Cortex of kidney (tissue), 1 donor: ENCODE measurements around the gene BPHL.
"Not testable (repeated sequence)": the region's sequence is repeated elsewhere in the genome, so short reads cannot be mapped to it uniquely, and the experiment has no call there.

ENCODE experiments used
- DNase-seq: peaks from one replicate; lab custom pipeline; 2025; lab: John Stamatoyannopoulos, UW

BPHL gene

DNA sequence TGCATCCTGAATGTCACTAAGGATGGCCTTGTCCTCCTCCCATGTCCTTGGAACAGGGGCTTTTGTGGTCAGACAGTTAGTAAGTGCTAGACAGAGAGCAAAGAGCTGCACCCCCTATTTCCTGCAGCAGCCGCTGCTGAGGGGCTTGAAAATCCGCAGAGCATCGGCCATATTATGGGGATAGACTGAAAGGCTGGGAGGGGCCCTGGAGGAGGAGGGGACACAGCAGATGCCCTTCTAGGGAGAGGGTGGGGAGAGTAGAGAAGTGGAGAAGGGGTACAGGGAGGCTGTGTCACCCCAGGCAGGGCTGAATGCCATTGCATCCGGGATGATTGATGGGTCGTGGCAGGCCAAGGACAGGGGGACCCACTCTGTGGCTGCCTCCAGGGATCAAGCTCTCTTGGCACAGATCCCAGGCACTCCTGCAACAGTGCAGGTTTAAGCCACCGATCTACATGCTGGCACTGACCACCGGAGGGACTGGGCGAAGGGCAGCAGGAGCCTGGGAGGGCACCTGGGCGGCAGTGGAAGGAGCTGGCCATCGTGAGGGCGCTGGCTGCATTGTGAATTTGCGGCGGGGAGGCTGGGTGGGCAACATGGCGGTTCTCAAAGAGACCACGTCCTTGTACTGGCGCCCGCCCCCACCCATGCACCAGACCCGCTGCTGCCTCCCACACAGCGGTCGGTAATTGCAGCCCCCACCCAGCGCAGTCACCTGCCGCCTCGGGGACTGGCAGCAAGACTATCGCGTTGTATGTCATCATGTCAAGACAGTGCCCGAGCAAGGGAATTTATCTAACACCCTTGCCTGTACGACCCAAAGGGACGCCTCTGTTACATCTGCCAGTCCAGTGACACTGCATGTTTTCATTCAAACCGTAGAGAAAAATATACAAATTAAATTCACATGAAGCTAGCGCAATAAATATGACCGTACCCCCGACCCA lies 37.9 kb downstream of the BPHL start:
- DNase-seq = not testable (repeated sequence)

DNA sequence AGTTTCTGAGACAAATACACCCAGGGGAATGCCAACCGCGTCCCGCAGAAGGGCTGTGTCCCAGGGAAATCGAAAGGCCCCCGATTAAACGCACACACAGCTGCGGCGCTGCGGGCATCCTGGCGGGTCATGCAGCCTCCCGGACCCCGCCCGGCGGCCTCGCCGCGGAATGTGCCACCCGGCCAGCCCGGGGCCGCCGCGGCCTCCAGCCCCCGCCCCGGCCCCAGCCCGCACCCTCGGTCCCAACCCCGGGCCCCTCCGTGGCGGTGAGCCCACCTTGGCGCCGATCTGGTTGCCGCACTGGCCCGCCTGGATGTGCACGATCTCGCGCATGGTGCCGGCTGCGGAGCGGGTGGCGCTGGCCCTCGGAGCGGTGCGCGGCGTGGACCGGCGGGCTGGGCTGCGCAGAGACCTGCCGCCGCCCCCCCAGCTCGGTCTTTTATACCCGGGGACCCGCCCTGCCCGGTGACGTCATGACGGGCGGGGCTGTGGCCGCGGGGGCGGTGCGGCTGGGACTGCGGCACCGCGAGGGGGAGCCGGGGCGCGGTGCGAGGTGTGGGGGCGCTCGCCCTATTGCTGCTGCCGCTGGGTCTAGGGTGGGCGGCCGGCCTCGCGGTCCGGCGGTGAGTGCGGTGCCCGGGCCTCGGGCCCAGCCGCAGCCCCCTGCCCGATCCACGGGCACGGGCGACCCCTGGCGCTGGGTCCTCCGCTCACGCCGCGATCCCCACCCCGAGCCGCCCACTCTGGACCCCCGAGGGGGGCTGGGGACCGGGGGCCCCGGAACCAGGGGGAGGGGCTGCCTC lies 38.8 kb downstream of the BPHL start, which contains the start of gene TUBB2A:
Gene TUBB2A (minus strand): TSS at position 414 of the 803 bp plus-strand sequence. CDS start 81 bp downstream, at position 333.
- DNase-seq = no peak

DNA sequence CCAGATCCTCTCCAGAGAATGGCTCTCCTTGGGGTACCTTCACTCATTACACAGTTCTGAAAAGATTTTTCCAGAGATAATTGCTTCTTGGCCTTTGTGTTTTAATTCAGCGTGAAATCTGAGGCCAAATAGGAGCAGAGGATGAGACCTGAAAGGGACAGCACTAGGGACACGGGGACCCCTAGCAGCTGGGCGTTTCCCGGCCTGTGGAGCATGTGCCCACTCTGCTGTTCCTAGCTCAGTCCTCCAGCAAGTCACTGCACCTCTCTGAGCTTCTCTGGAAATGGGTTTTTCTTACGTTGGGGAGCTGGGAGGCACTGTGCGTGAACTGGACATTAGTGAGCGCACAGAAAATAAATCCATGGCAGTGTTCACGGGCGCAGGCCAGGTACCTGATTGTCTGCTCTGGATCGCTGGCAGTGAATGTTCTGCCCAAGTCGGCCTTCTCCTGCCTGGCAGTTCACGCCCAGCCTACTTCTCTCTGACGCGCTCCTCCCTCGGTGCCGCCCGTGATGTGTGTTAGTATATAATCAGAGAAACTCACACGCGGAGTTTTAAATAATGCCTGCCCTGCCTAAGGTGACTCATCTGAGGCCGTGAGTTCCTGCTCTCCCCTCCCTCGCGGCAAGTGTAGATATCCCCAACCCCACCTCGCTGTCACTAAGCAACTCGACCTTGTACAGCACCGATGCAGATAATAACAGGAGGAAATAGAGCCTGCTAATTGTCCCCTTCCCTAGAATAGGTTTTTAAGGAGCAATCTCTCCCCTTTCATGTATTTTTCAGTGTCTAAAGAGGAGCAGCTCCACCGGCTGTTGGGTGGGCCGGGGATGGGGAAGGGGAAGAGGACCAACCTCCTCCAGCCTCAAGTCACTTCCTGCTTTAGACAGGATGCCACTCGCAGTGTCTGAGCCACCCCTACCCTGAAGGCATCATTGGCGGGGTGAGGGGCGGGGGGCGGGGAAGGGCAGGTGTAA lies 41.6 kb downstream of the BPHL start:
- no peak for DNase-seq

DNA sequence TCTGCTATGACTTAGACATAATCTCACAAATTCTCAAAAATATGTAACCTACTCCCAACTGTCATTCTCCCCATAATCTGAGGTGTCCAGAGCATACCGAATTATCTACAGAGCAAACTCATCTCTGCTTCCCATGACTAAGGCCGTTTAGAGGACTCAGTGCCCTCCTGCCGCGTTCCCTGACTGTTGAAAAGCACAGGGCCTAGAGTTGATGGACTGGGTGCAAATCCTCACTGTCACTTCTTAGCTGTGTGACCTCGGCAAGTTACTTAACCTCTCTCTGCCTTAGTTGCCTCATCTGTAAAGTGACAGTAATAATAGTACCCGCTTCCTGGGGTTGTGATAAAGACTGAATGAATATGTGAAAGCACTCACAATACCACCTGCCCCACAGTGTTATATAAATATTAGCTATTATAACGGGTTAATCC lies 43.6 kb downstream of the BPHL start:
- DNase-seq = no peak

DNA sequence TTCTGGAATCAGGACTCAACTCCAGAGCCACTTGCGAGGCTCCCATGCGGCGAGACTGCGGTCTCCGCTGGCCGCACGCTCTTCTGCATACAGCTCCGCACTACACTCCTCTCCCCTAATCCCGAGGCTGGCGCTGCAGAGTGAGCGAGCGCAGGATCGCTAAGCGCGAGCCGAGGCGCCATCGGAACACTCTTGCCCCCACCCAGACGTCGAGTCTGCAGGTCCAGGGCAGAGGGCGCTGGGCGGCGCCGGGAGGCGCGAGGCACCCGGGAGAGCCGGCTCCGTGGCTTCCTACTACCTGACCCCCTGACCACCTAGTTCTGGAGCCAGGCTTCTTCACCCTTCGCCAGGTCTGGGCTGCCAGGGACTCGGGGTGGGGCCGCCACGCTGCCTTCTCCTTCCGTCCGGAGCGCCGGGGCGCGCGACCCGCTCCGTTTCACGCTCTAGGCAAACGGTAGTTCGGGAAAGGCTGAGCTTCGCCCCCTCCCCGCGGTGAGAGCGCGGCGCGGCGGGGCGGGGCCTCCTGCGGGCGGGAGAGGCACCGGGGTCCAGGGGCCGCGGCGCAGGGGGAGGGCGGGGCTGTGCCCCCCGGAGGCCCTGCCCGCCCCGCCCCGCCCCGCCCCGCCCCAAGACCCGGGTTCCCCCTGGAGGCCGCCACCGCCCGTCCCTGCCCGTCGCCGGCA lies 44.2 kb downstream of the BPHL start:
- no peak for DNase-seq

DNA sequence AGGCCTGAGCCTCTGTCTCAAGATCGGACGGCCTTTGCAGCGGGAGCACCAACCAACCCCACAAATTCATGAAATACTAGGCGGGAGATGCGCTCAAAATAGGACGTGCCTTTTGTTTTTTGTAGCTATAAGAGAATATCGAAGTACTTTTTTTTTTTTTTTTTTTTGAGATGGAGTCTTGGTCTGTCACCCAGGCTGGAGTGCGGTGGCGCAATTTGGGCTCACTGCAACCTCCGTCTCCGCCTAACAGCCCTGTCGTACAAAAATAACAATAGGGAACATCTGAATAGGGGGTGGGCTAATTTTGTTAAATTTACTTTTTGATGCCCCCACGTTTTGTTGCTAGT lies 44.7 kb downstream of the BPHL start:
- no peak for DNase-seq

DNA sequence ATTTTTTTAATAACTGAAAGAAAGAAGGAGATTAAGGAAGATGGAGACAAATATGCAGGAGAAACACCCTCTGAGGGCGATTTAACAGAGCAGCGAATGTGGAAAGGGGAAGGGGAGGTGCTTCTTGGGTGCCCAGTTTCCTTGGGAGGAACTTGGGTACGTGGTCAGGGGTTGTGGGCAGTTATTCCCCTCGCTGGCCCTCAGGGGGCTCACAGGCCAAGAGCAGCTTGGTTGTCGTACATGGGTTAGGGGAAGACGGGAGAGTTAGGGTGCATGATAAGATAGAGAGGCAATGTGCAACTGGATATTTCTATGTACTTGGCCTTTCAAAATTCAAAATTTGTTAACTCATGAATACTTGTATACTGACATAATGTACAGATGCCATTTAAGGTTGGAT lies 45.9 kb downstream of the BPHL start:
- no peak for DNase-seq

DNA sequence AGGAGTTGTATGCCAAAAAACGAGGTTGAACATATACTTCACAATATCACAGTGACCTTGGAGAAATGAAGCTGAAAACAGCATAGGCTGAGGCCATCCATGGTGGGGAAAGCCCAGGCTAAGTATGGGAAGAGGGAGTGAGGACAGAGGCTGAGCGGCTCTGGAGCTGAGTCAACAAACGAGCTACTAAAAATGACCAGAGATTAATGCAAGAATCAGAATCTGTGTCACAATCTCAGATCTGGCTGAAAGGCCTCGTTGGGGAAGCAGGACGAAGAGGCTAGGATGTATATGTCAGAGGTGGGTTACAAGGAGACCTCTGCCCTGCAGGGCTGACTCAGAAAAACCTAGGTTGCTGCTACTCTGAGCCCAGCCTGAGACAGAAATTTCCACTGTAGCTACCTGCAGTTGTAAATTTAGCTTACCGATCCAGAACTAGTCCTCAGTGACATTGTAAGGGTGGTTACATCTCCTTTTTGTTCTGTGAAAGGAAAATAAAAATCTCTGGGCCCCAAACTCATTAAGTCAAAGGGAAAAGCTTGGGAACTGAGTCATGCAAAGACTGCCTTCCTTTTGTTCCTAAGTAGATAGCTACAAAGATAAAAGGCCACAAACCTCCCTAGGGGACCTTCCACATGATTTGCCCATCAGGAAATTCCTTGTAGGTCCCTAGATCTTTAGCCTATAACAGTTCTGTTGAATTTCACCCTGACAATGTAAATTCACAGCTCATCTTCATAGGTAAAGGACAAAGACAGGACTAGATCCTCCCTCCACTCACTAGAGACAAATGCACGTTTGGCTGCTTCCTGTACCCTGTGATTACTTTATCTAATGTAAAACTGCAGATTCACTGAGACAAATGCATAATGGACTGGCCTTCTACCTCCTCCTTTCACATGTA lies 47.4 kb downstream of the BPHL start:
- DNase-seq = no peak

DNA sequence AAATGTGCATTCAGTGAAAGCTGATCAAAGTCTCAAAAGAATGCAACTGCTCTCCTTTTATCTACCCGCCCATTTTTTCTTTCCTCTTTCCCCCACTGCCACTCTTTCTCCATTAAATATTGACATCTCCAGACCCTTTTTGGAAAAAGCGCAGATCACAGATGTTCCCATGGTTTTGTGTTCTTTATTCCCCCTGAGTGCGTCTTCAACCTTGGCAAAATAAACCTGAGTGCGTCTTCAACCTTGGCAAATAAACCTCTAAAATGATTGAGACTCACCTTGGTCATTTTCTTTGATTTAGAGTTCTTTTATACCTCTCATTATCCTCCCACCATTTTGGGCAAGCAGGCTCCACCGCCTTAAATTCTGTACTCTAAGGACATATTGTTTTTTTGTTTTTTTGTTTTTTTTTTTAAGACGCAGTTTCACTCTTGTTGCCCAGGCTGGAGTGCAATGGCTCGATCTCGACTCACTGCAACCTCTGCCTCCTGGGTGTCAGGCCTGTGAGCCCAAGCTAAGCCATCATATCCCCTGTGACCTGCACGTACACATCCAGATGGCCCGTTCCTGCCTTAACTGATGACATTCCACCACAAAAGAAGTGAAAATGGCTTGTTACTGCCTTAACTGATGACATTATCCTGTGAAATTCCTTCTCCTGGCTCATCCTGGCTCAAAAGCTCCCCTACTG lies 48.2 kb downstream of the BPHL start:
- DNase-seq = not testable (repeated sequence)

DNA sequence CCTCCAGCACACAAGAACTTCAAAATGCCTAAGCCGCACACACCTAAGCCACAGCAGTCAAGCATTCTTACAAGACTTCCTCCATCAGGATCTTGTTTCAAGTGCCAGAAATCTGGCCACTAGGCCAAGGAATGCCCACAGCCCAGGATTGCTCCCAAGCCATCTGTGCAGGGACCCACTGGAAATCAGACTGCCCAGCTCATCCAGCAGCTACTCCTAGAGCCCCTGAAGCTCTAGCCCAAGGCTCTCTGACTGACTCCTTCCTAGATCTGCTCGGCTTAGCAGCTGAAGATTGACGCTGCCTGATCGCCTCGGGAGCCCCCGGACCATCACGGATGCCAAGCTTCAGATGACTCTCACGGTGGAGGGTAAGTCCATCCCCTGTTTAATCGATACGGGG lies 49.5 kb downstream of the BPHL start:
- DNase-seq = not testable (repeated sequence)

DNA sequence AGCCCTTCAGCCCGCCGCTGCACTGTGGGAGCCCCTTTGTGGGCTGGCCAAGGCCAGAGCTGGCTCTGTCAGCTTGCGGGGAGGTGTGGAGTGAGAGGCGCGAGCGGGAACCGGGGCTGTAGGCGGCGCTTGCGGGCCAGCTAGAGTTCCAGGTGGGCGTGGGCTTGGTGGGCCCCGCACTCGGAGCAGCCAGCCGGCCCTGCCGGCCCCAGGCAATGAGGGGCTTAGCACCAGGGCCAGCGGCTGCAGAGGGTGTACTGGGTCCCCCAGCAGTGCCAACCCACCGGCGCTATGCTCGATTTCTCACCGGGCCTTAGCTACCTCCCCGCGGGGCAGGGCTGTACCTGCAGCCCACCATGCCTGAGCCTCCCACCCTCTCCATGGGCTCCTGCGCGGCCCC lies 52.2 kb downstream of the BPHL start:
- not testable (repeated sequence) for DNase-seq

DNA sequence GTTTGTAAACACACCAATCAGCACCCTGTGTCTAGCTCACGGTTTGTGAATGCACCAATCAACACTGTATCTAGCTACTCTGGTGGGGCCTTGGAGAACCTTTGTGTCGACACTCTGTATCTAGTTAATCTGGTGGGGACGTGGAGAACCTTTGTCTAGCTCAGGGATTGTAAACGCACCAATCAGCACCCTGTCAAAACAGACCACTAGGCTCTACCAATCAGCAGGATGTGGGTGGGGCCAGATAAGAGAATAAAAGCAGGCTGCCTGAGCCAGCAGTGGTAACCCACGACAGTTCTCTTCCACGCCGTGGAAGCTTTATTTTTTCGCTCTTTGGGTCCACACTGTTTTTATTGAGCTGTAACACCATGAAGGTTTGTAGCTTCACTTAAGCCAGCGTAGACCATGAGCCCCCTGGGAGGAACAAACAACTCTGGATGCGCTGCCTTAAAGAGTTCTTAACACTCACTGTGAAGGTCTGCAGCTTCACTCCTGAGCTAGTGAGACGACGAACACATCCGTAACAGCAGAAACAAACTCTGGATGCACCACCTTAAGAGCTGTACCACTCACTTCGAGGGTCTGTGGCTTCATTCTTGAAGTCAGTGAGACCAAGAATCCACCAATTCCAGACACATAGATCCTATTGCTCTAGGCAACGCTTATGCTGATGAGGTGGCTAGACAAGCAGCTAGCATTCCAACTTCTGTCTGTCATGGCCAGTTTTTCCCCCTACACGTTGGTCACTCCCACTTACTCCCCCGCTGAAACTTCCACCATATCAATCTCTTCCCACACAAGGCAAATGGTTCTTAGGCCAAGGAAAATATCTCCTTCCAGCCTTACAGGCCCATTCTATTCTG lies 53.0 kb downstream of the BPHL start:
- DNase-seq = not testable (repeated sequence)

DNA sequence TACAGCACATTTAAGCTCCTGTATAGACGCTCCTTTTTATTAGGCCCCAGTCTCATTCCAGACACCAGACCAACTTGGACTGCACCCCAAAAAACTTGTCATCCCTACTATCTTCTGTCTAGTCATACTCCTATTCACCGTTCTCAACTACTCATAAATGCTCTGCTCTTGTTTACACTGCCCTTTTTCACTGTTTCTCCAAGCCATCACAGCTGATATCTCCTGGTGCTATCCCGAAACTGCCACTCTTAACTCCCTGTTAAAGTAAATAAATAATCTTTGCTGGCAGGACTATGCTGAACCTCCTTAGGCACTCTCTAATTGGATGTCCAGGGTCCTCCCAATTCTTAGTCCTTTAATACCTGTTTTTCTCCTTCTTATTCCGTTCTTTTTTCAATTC lies 54.3 kb downstream of the BPHL start:
- not testable (repeated sequence) for DNase-seq

DNA sequence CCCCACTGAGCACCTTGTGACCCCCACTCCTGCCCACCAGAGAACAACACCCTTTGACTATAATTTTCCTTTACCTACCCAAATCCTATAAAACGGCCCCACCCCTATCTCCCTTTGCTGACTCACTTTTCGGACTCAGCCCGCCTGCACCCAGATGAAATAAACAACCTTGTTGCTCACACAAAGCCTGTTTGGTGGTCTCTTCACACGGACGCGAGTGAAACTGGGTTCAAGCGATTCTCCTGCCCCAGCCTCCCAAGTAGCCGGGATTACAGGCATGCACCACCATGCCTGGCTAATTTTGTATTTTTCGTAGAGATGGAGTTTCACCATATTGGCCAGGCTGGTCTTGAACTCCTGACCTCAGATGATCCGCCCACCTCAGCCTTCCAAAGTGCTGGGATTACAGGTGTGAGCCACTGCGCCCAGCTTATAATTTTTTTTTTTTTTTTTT lies 55.2 kb downstream of the BPHL start:
- DNase-seq = not testable (repeated sequence)

DNA sequence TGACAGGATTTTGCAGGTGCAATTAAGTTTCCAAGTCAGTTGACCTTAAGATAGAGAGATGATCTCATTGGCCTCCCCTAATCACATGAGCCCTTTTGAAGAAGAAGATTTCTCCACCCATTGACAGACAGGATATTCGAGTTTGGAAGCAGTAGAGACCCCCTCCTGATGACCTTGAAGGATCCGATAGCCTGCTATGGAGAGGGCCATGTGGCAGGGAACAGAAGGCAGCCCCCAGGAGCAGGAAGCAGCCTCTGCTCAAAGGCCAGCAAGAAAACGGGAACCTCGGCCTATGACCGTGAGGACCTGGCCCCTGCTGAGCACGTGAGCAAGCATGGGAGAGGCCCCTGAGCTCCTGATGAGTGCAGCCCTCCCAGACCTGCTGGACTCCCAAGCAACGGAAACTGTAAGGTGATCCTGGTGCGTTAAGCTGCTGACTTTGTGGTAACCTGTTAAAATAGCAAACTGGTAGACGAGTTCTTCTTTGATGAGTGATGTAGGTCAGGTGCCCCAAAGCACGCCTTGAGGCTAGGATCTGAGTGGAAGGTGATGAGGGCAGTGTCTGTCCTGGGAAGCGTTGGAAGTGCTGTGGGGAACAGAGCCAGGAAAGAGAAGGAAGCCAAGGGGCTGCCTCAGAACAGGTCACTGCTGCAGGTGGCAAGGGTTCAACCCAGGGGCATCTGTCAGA lies 57.3 kb downstream of the BPHL start:
- no peak for DNase-seq

DNA sequence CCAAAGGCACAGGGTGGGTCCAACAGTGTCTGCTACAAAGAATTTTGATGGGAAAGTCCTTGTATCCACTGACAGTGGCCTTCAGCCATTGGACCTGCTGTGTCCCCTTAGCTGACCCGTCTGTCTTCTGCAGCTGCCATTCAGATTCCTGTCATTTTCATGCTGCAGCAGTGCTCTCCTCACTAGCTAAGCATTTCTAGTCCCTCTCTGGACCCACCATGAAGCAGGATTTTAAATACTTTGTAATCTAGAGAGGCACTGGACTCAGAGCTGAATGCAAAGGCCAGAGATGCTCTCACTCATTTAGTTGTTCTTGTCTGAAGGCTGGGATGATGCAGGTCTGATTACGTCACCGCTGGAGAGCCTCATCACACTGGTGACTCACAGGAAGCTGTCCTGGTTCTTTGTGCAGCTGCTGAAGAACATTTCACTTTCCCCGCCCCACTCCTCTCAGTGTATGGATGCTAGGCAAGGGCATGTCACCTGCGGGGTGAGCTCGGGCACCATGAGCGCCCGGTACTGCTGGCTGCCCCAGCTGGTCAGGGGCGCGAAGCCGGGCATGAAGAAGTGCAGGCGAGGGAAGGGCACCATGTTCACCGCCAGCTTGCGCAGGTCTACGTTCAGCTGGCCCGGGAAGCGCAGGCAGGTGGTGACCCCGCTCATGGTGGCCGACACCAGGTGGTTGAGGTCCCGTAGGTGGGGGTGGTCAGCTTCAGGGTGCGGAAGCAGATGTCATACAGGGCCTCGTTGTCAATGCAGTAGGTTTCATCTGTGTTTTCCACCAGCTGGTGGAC lies 58.2 kb downstream of the BPHL start:
- no peak for DNase-seq

DNA sequence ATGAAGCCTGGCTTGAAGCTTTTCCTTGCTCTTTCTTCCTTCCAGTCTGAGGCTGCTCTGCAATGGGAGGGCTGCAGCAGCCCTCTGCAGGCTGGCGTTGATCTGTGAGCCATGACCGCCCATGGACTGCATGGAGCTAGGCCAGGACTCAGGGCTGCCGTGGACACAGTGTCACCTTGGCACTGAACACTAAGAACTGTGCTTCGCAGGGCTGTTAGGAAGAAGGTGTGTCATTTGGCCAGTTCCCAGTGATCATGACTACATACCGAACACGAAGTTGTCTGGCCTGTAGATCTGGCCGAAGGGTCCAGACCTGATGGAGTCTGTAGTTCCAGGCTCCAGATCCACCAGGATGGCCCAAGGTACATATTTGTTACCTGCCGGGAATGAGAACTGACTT lies 60.2 kb downstream of the BPHL start:
- DNase-seq = not testable (repeated sequence)
